ENCODE data around the gene USP47.
A peak's percentile ranks its signal among the peaks of the same experiment; 100 is the strongest.

USP47 gene

GRCh38 chr11:11959601-11960000 is 117.8 kb downstream of the USP47 start:
- Histone ChIP-seq H3K4me2 (ENCODE audit: insufficient read depth, low read length) (no peak overlapping the region), H3K27ac (ENCODE audit: low read length) (no peak overlapping the region), H3K79me2 (ENCODE audit: insufficient read depth, low read length) (no peaks in the 10 kb centered on the region), H3K36me3 (ENCODE audit: insufficient read depth, low read length) (peaks cover 33% of the 10 kb centered on the region), H3K4me3 (ENCODE audit: low read depth in 1 of 2, low read length in 2 of 2) (no peak overlapping the region), H3K27me3 (ENCODE audit: insufficient read depth, low read length, poor library complexity) (no peaks in the 10 kb centered on the region), H3K4me1 (ENCODE audit: insufficient read depth, low read length) (peaks cover 15% of the 10 kb centered on the region), H2AFZ (ENCODE audit: low read depth, low read length) (no peak overlapping the region), H3K9ac (ENCODE audit: low read depth, low read length) (no peak overlapping the region), H4K20me1 (ENCODE audit: insufficient read depth, low read length) (0 out of 2 replicates have a peak, but pooled peaks cover 4% of the 10 kb centered on the region), H3K9me3 (ENCODE audit: insufficient read depth, low read length, severe bottlenecking) (no peaks in the 10 kb centered on the region)
- no peak for ATAC-seq (ENCODE audit: insufficient read depth, low read depth)
- DNase-seq, result no peak
- no peak for TF ChIP-seq CTCF (IDR thresholded peaks at IDR 0.05; ENCODE audit: borderline replicate concordance, extremely low read depth, low read length, poor library complexity, severe bottlenecking)
- TF ChIP-seq EZH2 (IDR thresholded peaks at IDR 0.05; ENCODE audit: borderline replicate concordance, low read depth, low read length, severe bottlenecking), result no peak

GRCh38 chr11:11960687-11961086 is 118.9 kb downstream of the USP47 start:
- DNase-seq (peak; percentile 59), ATAC-seq (ENCODE audit: insufficient read depth, low read depth) (peak; percentile 89)
- Histone ChIP-seq H3K27ac (ENCODE audit: low read length) (no peak overlapping the region), H3K27me3 (ENCODE audit: insufficient read depth, low read length, poor library complexity) (no peaks in the 10 kb centered on the region), H3K9me3 (ENCODE audit: insufficient read depth, low read length, severe bottlenecking) (no peaks in the 10 kb centered on the region), H3K36me3 (ENCODE audit: insufficient read depth, low read length) (peaks cover 23% of the 10 kb centered on the region), H2AFZ (ENCODE audit: low read depth, low read length) (no peak overlapping the region), H3K4me1 (ENCODE audit: insufficient read depth, low read length) (peaks cover 15% of the 10 kb centered on the region), H4K20me1 (ENCODE audit: insufficient read depth, low read length) (peaks cover 4% of the 10 kb centered on the region; the same call in 1 of the 2 replicates), H3K4me2 (ENCODE audit: insufficient read depth, low read length) (no peak overlapping the region), H3K4me3 (ENCODE audit: low read depth in 1 of 2, low read length in 2 of 2) (no peak overlapping the region), H3K79me2 (ENCODE audit: insufficient read depth, low read length) (no peaks in the 10 kb centered on the region), H3K9ac (ENCODE audit: low read depth, low read length) (no peak overlapping the region)
- TF ChIP-seq CTCF (IDR thresholded peaks at IDR 0.05; ENCODE audit: borderline replicate concordance, extremely low read depth, low read length, poor library complexity, severe bottlenecking) (no peak), EZH2 (IDR thresholded peaks at IDR 0.05; ENCODE audit: borderline replicate concordance, low read depth, low read length, severe bottlenecking) (no peak)

- Histone ChIP-seq H3K27me3 (ENCODE audit: insufficient read depth, low read length, poor library complexity) (no peaks in the 10 kb centered on the region), H4K20me1 (ENCODE audit: insufficient read depth, low read length) (peaks cover 5% of the 10 kb centered on the region; the same call in 1 of the 2 replicates), H3K36me3 (ENCODE audit: insufficient read depth, low read length) (peaks cover 15% of the 10 kb centered on the region), H3K9ac (ENCODE audit: low read depth, low read length) (no peak overlapping the region), H3K4me2 (ENCODE audit: insufficient read depth, low read length) (no peak overlapping the region), H3K27ac (ENCODE audit: low read length) (no peak overlapping the region), H3K4me1 (ENCODE audit: insufficient read depth, low read length) (peaks cover 15% of the 10 kb centered on the region), H3K4me3 (ENCODE audit: low read depth in 1 of 2, low read length in 2 of 2) (no peak overlapping the region), H3K79me2 (ENCODE audit: insufficient read depth, low read length) (no peaks in the 10 kb centered on the region), H2AFZ (ENCODE audit: low read depth, low read length) (no peak overlapping the region), H3K9me3 (ENCODE audit: insufficient read depth, low read length, severe bottlenecking) (no peaks in the 10 kb centered on the region)
- no peak for ATAC-seq (ENCODE audit: insufficient read depth, low read depth)
- no peak for TF ChIP-seq EZH2 (IDR thresholded peaks at IDR 0.05; ENCODE audit: borderline replicate concordance, low read depth, low read length, severe bottlenecking)
- no peak for TF ChIP-seq CTCF (IDR thresholded peaks at IDR 0.05; ENCODE audit: borderline replicate concordance, extremely low read depth, low read length, poor library complexity, severe bottlenecking)
- DNase-seq, result no peak
Measured at GRCh38 chr11:11961399-11962028, 119.7 kb downstream of the USP47 start.
